C4-2B (cell line): ENCODE measurements around the gene CRY2.

ENCODE experiments used
- ZFX ChIP-seq: fragments of 450-650 bp; IDR thresholded peaks from 2 replicates; pipeline ENCODE4 v1.6.1; 2017
- TF ChIP-seq, protein P1 (sequence below): fragments of 450-650 bp; conservative IDR thresholded peaks from 2 replicates; pipeline ENCODE4 v1.5.1; 2017; ENCODE audit warnings: mild to moderate bottlenecking

DNA sequence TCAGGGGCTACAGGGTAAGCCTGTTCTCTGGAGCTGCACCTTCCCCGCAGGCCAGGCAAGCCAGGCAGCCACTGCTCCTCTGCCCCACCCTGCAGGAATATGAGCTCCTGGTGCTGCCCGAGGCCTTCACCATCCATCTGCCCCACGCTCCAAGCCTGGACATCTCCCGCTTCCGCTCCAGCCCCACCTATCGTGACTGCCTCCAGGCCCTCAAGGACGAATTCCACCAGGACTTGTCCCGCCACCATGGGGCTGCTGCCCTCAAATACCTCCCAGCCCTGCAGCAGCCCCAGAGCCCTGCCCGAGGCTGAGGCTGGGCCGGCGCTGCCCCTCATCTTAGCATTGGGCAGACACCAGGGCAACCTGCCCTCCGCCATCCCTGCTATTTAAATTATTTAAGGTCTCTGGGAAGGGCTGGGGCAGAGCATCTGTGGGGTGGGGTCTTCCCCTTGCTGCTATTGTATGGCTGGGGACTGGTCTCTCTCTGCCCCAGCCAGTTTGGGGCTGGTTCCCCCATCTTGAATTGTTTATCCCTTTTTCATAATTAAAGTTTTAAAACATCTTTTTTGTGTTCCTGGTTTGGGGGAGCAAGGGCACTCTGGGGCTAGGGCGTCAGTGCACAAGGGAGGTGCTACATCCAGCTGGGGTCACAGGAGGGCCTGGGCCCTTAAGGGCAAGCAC, 81.4 kb downstream of the CRY2 start:
- TF ChIP-seq, protein P1, sequence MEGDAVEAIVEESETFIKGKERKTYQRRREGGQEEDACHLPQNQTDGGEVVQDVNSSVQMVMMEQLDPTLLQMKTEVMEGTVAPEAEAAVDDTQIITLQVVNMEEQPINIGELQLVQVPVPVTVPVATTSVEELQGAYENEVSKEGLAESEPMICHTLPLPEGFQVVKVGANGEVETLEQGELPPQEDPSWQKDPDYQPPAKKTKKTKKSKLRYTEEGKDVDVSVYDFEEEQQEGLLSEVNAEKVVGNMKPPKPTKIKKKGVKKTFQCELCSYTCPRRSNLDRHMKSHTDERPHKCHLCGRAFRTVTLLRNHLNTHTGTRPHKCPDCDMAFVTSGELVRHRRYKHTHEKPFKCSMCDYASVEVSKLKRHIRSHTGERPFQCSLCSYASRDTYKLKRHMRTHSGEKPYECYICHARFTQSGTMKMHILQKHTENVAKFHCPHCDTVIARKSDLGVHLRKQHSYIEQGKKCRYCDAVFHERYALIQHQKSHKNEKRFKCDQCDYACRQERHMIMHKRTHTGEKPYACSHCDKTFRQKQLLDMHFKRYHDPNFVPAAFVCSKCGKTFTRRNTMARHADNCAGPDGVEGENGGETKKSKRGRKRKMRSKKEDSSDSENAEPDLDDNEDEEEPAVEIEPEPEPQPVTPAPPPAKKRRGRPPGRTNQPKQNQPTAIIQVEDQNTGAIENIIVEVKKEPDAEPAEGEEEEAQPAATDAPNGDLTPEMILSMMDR: no peak
- no peak for TF ChIP-seq ZFX
